ENCODE measurements around the gene CLEC2B.

DNA sequence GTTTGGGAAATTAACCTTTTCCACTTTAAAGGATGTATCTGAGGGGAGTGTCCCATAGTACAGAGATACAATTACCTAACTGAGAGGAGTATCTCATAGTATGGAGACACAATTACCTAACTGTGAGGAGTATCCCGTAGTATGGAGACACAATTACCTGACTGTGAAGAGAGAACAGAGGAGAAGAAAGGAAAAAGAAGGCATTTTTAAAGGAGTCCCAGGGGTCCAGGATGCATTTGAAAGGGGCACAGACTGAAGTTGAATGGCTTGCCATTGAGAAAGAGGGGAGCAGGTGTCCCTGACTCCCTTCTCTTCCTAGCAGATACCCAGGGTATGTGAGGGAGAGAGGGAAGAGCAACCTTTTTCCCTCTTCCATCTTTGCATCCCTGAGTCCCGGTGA lies 30.1 kb upstream of the CLEC2B start:
- TF ChIP-seq EP300 (IDR thresholded peaks at IDR 0.05) (no peak), CTCF (IDR thresholded peaks at IDR 0.05) (no peak)

Data from esophagus muscularis mucosa (tissue), 3 donors.